Mesodermal cell (in vitro differentiated cells): ENCODE data around the gene RIMBP3B.
"Not testable (repeated sequence)": the region's sequence is repeated elsewhere in the genome, so short reads cannot be mapped to it uniquely, and the experiment has no call there.

Experiments used
- H3K27ac ChIP-seq: 2 replicates; pipeline ENCODE4 v1.7.0; 2013; ENCODE audit warnings: mild to moderate bottlenecking, low read depth, low read length, moderate library complexity; ENCODE audit not compliant: severe bottlenecking
- H3K36me3 ChIP-seq: 2 replicates; pipeline ENCODE4 v1.7.1; 2013; ENCODE audit warnings: mild to moderate bottlenecking, low read length, moderate library complexity; ENCODE audit not compliant: control insufficient read depth, insufficient read depth
- H3K4me1 ChIP-seq: one replicate; pipeline ENCODE4 v1.7.1; 2013; ENCODE audit warnings: mild to moderate bottlenecking, low read length; ENCODE audit not compliant: insufficient read depth, control insufficient read depth, poor library complexity, severe bottlenecking
- H3K4me3 ChIP-seq: 2 replicates; pipeline ENCODE4 v1.7.0; 2013; ENCODE audit warnings: low read length, control low read depth, mild to moderate bottlenecking; ENCODE audit not compliant: insufficient read depth, poor library complexity, severe bottlenecking; ENCODE audit errors: extremely low read depth
- H3K9me3 ChIP-seq: 2 replicates; pipeline ENCODE4 v1.7.1; 2013; ENCODE audit warnings: mild to moderate bottlenecking, low read length, moderate library complexity; ENCODE audit not compliant: control insufficient read depth
- WGBS, 2 experiments: methylation state at CpG; one replicate each; pipeline ENCODE4 v1.1.5; 2013; ENCODE audit warnings: missing lambda C conversion rate in 2 of 2; ENCODE audit not compliant: insufficient coverage in 2 of 2; 5-methylcytosine and 5-hydroxymethylcytosine counted together

The RIMBP3B gene

GRCh38 chr22:21417853-21418252, 34.3 kb downstream of the RIMBP3B start:
- H3K27ac ChIP-seq, H3K9me3 ChIP-seq, H3K36me3 ChIP-seq, H3K4me1 ChIP-seq: not testable (repeated sequence)
- WGBS, 2 experiments, result 0% methylated on average over 9 of the region's 33 CpGs; no CpG with 5 or more reads in 1 of the 2 experiments
- peak overlapping the region; percentile 22 for H3K4me3 ChIP-seq

GRCh38 chr22:21418974-21419638, 35.6 kb downstream of the RIMBP3B start:
- not testable (repeated sequence) for H3K36me3 ChIP-seq, H3K4me3 ChIP-seq, H3K9me3 ChIP-seq, H3K4me1 ChIP-seq, H3K27ac ChIP-seq
- 75 to 92% methylated on average over 2 of the region's 15 CpGs for WGBS, 2 experiments

- not testable (repeated sequence) for H3K4me1 ChIP-seq, H3K9me3 ChIP-seq, H3K4me3 ChIP-seq, H3K36me3 ChIP-seq, H3K27ac ChIP-seq
- WGBS, 2 experiments, result 22% methylated on average over 2 of the region's 19 CpGs; no CpG with 5 or more reads in 1 of the 2 experiments
Measured at GRCh38 chr22:21420180-21420763, 36.7 kb downstream of the RIMBP3B start.

GRCh38 chr22:21424084-21424709, 40.6 kb downstream of the RIMBP3B start:
- H3K27ac ChIP-seq, H3K4me1 ChIP-seq, H3K4me3 ChIP-seq, H3K36me3 ChIP-seq, H3K9me3 ChIP-seq: not testable (repeated sequence)
- no CpG with 5 or more reads among the region's 12 CpGs for WGBS, 2 experiments

GRCh38 chr22:21434378-21435233, 51.1 kb downstream of the RIMBP3B start:
- H3K9me3 ChIP-seq, H3K36me3 ChIP-seq, H3K4me3 ChIP-seq, H3K4me1 ChIP-seq, H3K27ac ChIP-seq: not testable (repeated sequence)
- WGBS, 2 experiments, result no CpG with 5 or more reads among the region's 15 CpGs

GRCh38 chr22:21435998-21436810, 52.7 kb downstream of the RIMBP3B start:
- H3K36me3 ChIP-seq, H3K9me3 ChIP-seq, H3K4me1 ChIP-seq, H3K27ac ChIP-seq, H3K4me3 ChIP-seq: not testable (repeated sequence)
- WGBS, 2 experiments, result no CpG with 5 or more reads among the region's 12 CpGs

- H3K27ac ChIP-seq, H3K4me3 ChIP-seq, H3K36me3 ChIP-seq, H3K4me1 ChIP-seq, H3K9me3 ChIP-seq: not testable (repeated sequence)
- WGBS, 2 experiments, result no CpG with 5 or more reads among the region's 6 CpGs
Measured at GRCh38 chr22:21438013-21438412, 54.5 kb downstream of the RIMBP3B start.
